HCT116 (cell line): ENCODE data around the gene UGDH. TPM values are rescaled to one million over a fixed set of nuclear protein-coding genes. Genes with fewer than 3 reads are reported as not detected.

Source experiments
- ATAC-seq: fragments of 200-7000 bp; cut with Tn5 transposase; 2 replicates; pipeline ENCODE4 v1.9.1; 2020; ENCODE audit warnings: mild to moderate bottlenecking, moderate library complexity
- BruUV-seq: library from RNA; stranded (reverse); fragments of 400-500 nt; replicated peaks from 2 replicates; lab custom pipeline; 2021; lab: Mats Ljungman, UMichigan
- CTCF ChIA-PET: fragments of 300-600 bp; sonication (Branson Sonifier 250); formaldehyde crosslinking; loops from one replicate; lab custom pipeline; 2021; ENCODE audit warnings: antibody characterized with exemption; lab: Charles Lee
- POLR2A ChIA-PET: fragments of 300-600, 350-600 bp; sonication (Branson Sonifier 250); formaldehyde crosslinking; loops from one replicate; lab custom pipeline; 2021; ENCODE audit warnings: antibody characterized with exemption; lab: Charles Lee
- RAD21 ChIA-PET, 2 experiments: fragments of 300-600 bp; sonication (Branson Sonifier 250); formaldehyde crosslinking; loops; one replicate each; lab custom pipeline; 2023; ENCODE audit warnings: low total read pairs in 2 of 2; ENCODE audit not compliant: uncharacterized antibody in 2 of 2, unreplicated experiment in 2 of 2, low non-redundant PET in 1 of 2; lab: Charles Lee
- DNase-seq: peaks from one replicate; pipeline ENCODE4 v3.0.0-alpha.2; 2010; ENCODE audit warnings: low read depth, low spot score
- H2AFZ ChIP-seq: fragments of 200-600 bp; shearing (Covaris generic), sonication (generic); 2 replicates; pipeline ENCODE4 v1.6.1; 2017; ENCODE audit warnings: low read depth, mixed run types, mixed read lengths, antibody characterized with exemption, low read length; ENCODE audit not compliant: poor library complexity, severe bottlenecking
- H3K27ac ChIP-seq: 2 replicates; pipeline ENCODE4 v1.5.1; 2012; ENCODE audit warnings: low read depth, low read length
- H3K27me3 ChIP-seq: fragments of 200-600 bp; sonication (generic); 2 replicates; pipeline ENCODE4 v1.6.1; 2016; ENCODE audit warnings: mixed run types, low read length, mixed read lengths; ENCODE audit not compliant: insufficient read depth
- H3K36me3 ChIP-seq, 2 experiments: fragments of 200-500 bp in 1 of 2; fragments of 200-600 bp in 1 of 2; sonication (Bioruptor generic) in 1 of 2; sonication (generic) in 1 of 2; 2 replicates each; pipeline versions ENCODE4 v1.5.1 to v1.6.1; 2014 to 2016; ENCODE audit warnings: low read length in 2 of 2, inconsistent platforms in 1 of 2, mixed read lengths in 1 of 2, mixed run types in 1 of 2; ENCODE audit not compliant: insufficient read depth in 2 of 2, control insufficient read depth in 1 of 2
- H3K4me1 ChIP-seq, 2 experiments: fragments of 200-600 bp in 1 of 2; sonication (generic) in 1 of 2; 2 replicates each; pipeline versions ENCODE4 v1.5.1 to v1.6.1; 2012 to 2017; ENCODE audit warnings: low read length in 2 of 2, inconsistent platforms in 1 of 2, mild to moderate bottlenecking in 1 of 2, mixed read lengths in 1 of 2, mixed run types in 1 of 2, moderate library complexity in 1 of 2; ENCODE audit not compliant: insufficient read depth in 2 of 2, control insufficient read depth in 1 of 2
- H3K4me2 ChIP-seq: fragments of 200-600 bp; sonication (generic); 2 replicates; pipeline ENCODE4 v1.6.1; 2017; ENCODE audit warnings: mixed run types, low read length, mixed read lengths
- H3K4me3 ChIP-seq, 2 experiments: fragments of 200-600 bp in 1 of 2; sonication (generic) in 1 of 2; replicated peaks in 1 of 2; 2 replicates each; pipeline ENCODE4 v1.5.1; 2011 to 2016; ENCODE audit warnings: low read length in 2 of 2, control low read depth in 1 of 2, low read depth in 1 of 2, mild to moderate bottlenecking in 1 of 2, mixed read lengths in 1 of 2, mixed run types in 1 of 2
- H3K79me2 ChIP-seq: fragments of 200-600 bp; sonication (generic); 2 replicates; pipeline ENCODE4 v1.6.1; 2017; ENCODE audit warnings: mild to moderate bottlenecking, mixed run types, low read length, moderate library complexity, mixed read lengths; ENCODE audit not compliant: insufficient read depth
- H3K9ac ChIP-seq: fragments of 200-600 bp; sonication (generic); 2 replicates; pipeline ENCODE4 v1.6.1; 2016; ENCODE audit warnings: low read length, mixed read lengths
- H3K9me2 ChIP-seq: fragments of 200-600 bp; sonication (generic), shearing (Covaris generic); 2 replicates; pipeline ENCODE4 v1.6.1; 2017; ENCODE audit warnings: mixed run types, mild to moderate bottlenecking, moderate library complexity; ENCODE audit not compliant: insufficient read depth
- H3K9me3 ChIP-seq, 2 experiments: fragments of 200-500 bp in 1 of 2; fragments of 200-600 bp in 1 of 2; sonication (Bioruptor generic) in 1 of 2; sonication (generic) in 1 of 2; 2 replicates each; pipeline ENCODE4 v1.6.1; 2014 to 2017; ENCODE audit warnings: low read length in 2 of 2, mixed read lengths in 2 of 2, inconsistent platforms in 1 of 2, low read depth in 1 of 2, mild to moderate bottlenecking in 1 of 2, mixed run types in 1 of 2, moderate library complexity in 1 of 2; ENCODE audit not compliant: control insufficient read depth in 1 of 2, insufficient read depth in 1 of 2
- H4K20me1 ChIP-seq: fragments of 200-600 bp; sonication (generic), shearing (Covaris generic); 2 replicates; pipeline ENCODE4 v1.6.1; 2017; ENCODE audit warnings: mixed run types, mild to moderate bottlenecking, moderate library complexity; ENCODE audit not compliant: insufficient read depth
- CEBPB ChIP-seq: IDR thresholded peaks from 2 replicates; pipeline ENCODE4 v1.6.1; 2012; ENCODE audit warnings: low read depth
- CTCF ChIP-seq, 3 experiments: fragments of 200-600 bp in 1 of 3; sonication (generic) in 1 of 3; IDR thresholded peaks in 2 of 3; conservative IDR thresholded peaks in 1 of 3; 2 replicates each; pipeline ENCODE4 v1.5.1; 2012 to 2017; ENCODE audit warnings: low read depth in 2 of 3, low read length in 2 of 3, antibody characterized with exemption in 1 of 3, borderline replicate concordance in 1 of 3, control low read depth in 1 of 3, mild to moderate bottlenecking in 1 of 3, mixed read lengths in 1 of 3, mixed run types in 1 of 3, moderate library complexity in 1 of 3; ENCODE audit not compliant: insufficient read depth in 1 of 3
- EZH2 ChIP-seq: fragments of 200-600 bp; sonication (generic); IDR thresholded peaks from 2 replicates; pipeline ENCODE4 v1.6.1; 2017; ENCODE audit warnings: antibody characterized with exemption, mixed run types
- EZH2phosphoT487 ChIP-seq: fragments of 200-600 bp; IDR thresholded peaks from 2 replicates; pipeline ENCODE4 v1.6.1; 2018; ENCODE audit warnings: antibody characterized with exemption, borderline replicate concordance
- MAX ChIP-seq: IDR thresholded peaks from 2 replicates; pipeline ENCODE4 v1.6.1; 2012
- POLR2A ChIP-seq: IDR thresholded peaks from 2 replicates; pipeline ENCODE4 v1.7.0; 2011; ENCODE audit warnings: borderline replicate concordance; ENCODE audit not compliant: insufficient read depth, insufficient read length; ENCODE audit errors: extremely low read depth
- RAD21 ChIP-seq: IDR thresholded peaks from 2 replicates; pipeline ENCODE4 v1.6.1; 2012; ENCODE audit warnings: low read depth, mild to moderate bottlenecking
- SRF ChIP-seq: IDR thresholded peaks from 2 replicates; pipeline ENCODE4 v1.6.1; 2012; ENCODE audit warnings: low read depth
- TCF7L2 ChIP-seq: IDR thresholded peaks from 2 replicates; pipeline ENCODE4 v1.7.0; 2011; ENCODE audit warnings: borderline replicate concordance, inconsistent platforms; ENCODE audit not compliant: insufficient read depth, insufficient read length; ENCODE audit errors: extremely low read depth
- ZFX ChIP-seq: fragments of 450-650 bp; IDR thresholded peaks from 2 replicates; pipeline ENCODE4 v1.6.1; 2017
- ZNF274 ChIP-seq: fragments of 200-500 bp; sonication (Bioruptor generic); IDR thresholded peaks from 2 replicates; pipeline ENCODE4 v1.6.1; 2014; ENCODE audit warnings: mild to moderate bottlenecking, low read depth, low read length, inconsistent platforms
- intact Hi-C: fragments of 100-400 bp; cut with micrococcal nuclease; formaldehyde crosslinking; loops from 2 replicates; pipeline ENCODE4 v1.10.0; 2022
- total RNA-seq: library from RNA; stranded (reverse); gene quantifications from one replicate; pipeline ENCODE4 v1.2.1, GENCODE V29; 2021; ENCODE audit not compliant: unreplicated experiment

UGDH gene
- total RNA-seq, 1 experiment from 2014 or later = 67.9 TPM

GRCh38 chr4:39494354-39494753, 32.9 kb downstream of the UGDH start:
- Histone ChIP-seq H2AFZ (no peak overlapping the region), H3K4me3 (no peak overlapping the region), H3K4me1 (no peaks in the 10 kb centered on the region), H3K27me3 (no peaks in the 10 kb centered on the region), H3K79me2 (no peaks in the 10 kb centered on the region), H3K9me3 (no peaks in the 10 kb centered on the region), H3K9me2 (no peaks in the 10 kb centered on the region), H3K9ac (no peak overlapping the region), H3K4me2 (no peak overlapping the region), H3K27ac (no peak overlapping the region), H4K20me1 (no peaks in the 10 kb centered on the region), H3K36me3 (peaks cover 0 to 1% of the 10 kb centered on the region in 2 experiments; a peak in 2 of 4 replicates)
- intact Hi-C loops = no loop called here
- ChIA-PET RAD21 (no interaction called here), POLR2A (no interaction called here), CTCF (no interaction called here)
- no TSS peak for BruUV-seq
- ATAC-seq = no peak
- TF ChIP-seq ZNF274 (no peak), MAX (no peak), POLR2A (no peak), EZH2 (no peak), SRF (no peak), CTCF (IDR thresholded peaks at IDR 0.05 in 2 of 3, conservative IDR thresholded peaks at IDR 0.05 in 1 of 3; ENCODE audit: borderline replicate concordance in 1 of 3, insufficient read depth in 1 of 3, low read depth in 2 of 3, low read length in 2 of 3) (no peak)
- DNase-seq = no peak

- CTCF ChIA-PET = no interaction called here
- RAD21 ChIA-PET = no interaction called here
Observed at GRCh38 chr4:39490322-39490721, 36.9 kb downstream of the UGDH start.

More at GRCh38 chr4:39490322-39490721, 36.9 kb downstream of the UGDH start:
- BruUV-seq = no TSS peak
- intact Hi-C loops = no loop called here
- no peaks in the 10 kb centered on the region for H3K79me2 ChIP-seq
- no peak overlapping the region for H3K4me2 ChIP-seq
- H3K36me3 ChIP-seq = no peaks in the 10 kb centered on the region
- H3K4me3 ChIP-seq = no peak overlapping the region
- TF ChIP-seq TCF7L2 = no peak
- TF ChIP-seq CEBPB = no peak
- no peak for TF ChIP-seq EZH2phosphoT487
- TF ChIP-seq EZH2 = no peak
- no peak for TF ChIP-seq ZFX
- TF ChIP-seq RAD21 = no peak
- no peak overlapping the region for H3K9ac ChIP-seq
- H3K9me2 ChIP-seq = no peaks in the 10 kb centered on the region
- H3K27me3 ChIP-seq = no peaks in the 10 kb centered on the region
- POLR2A ChIA-PET = no interaction called here
- no peaks in the 10 kb centered on the region for H3K4me1 ChIP-seq
- no peak overlapping the region for H2AFZ ChIP-seq
- no peak overlapping the region for H3K27ac ChIP-seq
- no peak for ATAC-seq
- H3K9me3 ChIP-seq = no peaks in the 10 kb centered on the region
- no peaks in the 10 kb centered on the region for H4K20me1 ChIP-seq
- DNase-seq = no peak
